A549 (cell line): Measurements from ENCODE around the gene DCAF15.
A peak's percentile ranks its signal among the peaks of the same experiment; 100 is the strongest.

Experiments used
- CBX8 ChIP-seq: fragments of 200-600 bp; sonication (generic); IDR thresholded peaks from 2 replicates; pipeline ENCODE4 v1.6.1; 2016
- CHD4 ChIP-seq: fragments of 200-600 bp; sonication (generic); IDR thresholded peaks from 2 replicates; pipeline ENCODE4 v1.6.1; 2016; ENCODE audit warnings: antibody characterized with exemption, mild to moderate bottlenecking, borderline replicate concordance
- ELK1 ChIP-seq: fragments of 150-350 bp; IDR thresholded peaks from 2 replicates; pipeline ENCODE4 v1.6.1; 2014; ENCODE audit warnings: low read depth, mild to moderate bottlenecking, low read length
- MAZ ChIP-seq: fragments of 150-350 bp; IDR thresholded peaks from 2 replicates; pipeline ENCODE4 v1.6.1; 2014; ENCODE audit warnings: antibody characterized with exemption, low read depth, low read length, borderline replicate concordance
- MYC ChIP-seq: IDR thresholded peaks from 2 replicates; pipeline ENCODE4 v1.6.1; 2012; ENCODE audit warnings: mild to moderate bottlenecking, inconsistent platforms, low read length, improper control_type of control experiment, borderline replicate concordance
- NR3C1 ChIP-seq: fragments of >200 bp; sonication (Bioruptor Twin); formaldehyde crosslinking; IDR thresholded peaks from 3 replicates; pipeline ENCODE4 v1.6.1; 2017
- POLR2A ChIP-seq: IDR thresholded peaks from 2 replicates; pipeline ENCODE4 v1.6.1; 2012; ENCODE audit warnings: mild to moderate bottlenecking, low read length
- RFX5 ChIP-seq: fragments of 450-650 bp; IDR thresholded peaks from 2 replicates; pipeline ENCODE4 v1.7.1; 2014; ENCODE audit warnings: antibody characterized with exemption, mild to moderate bottlenecking, moderate library complexity
- TF ChIP-seq, protein P1 (sequence below): IDR thresholded peaks from 2 replicates; pipeline ENCODE4 v1.6.1; 2012
- TF ChIP-seq, protein P2 (sequence below): fragments of 250-450 bp; sonication (Bioruptor Pico); IDR thresholded peaks from 2 replicates; pipeline ENCODE4 v1.5.0; 2021; ENCODE audit warnings: mild to moderate bottlenecking, moderate library complexity, borderline replicate concordance
- TF ChIP-seq, protein P3 (sequence below): fragments of >200 bp; sonication (Bioruptor Twin); formaldehyde crosslinking; IDR thresholded peaks from 3 replicates; pipeline ENCODE4 v1.5.1; 2016

GRCh38 chr19:14005349-14006084 lies 53.2 kb downstream of the DCAF15 start:
- TF ChIP-seq, protein P1, sequence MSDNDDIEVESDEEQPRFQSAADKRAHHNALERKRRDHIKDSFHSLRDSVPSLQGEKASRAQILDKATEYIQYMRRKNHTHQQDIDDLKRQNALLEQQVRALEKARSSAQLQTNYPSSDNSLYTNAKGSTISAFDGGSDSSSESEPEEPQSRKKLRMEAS = 0 out of 2 replicates have a peak, but pooled peaks have one; percentile 15
- no peak for TF ChIP-seq RFX5
- peak; percentile 99 for TF ChIP-seq CHD4
- TF ChIP-seq, protein P2, sequence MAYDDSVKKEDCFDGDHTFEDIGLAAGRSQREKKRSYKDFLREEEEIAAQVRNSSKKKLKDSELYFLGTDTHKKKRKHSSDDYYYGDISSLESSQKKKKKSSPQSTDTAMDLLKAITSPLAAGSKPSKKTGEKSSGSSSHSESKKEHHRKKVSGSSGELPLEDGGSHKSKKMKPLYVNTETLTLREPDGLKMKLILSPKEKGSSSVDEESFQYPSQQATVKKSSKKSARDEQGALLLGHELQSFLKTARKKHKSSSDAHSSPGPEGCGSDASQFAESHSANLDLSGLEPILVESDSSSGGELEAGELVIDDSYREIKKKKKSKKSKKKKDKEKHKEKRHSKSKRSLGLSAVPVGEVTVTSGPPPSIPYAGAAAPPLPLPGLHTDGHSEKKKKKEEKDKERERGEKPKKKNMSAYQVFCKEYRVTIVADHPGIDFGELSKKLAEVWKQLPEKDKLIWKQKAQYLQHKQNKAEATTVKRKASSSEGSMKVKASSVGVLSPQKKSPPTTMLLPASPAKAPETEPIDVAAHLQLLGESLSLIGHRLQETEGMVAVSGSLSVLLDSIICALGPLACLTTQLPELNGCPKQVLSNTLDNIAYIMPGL = no peak
- TF ChIP-seq, protein P3, sequence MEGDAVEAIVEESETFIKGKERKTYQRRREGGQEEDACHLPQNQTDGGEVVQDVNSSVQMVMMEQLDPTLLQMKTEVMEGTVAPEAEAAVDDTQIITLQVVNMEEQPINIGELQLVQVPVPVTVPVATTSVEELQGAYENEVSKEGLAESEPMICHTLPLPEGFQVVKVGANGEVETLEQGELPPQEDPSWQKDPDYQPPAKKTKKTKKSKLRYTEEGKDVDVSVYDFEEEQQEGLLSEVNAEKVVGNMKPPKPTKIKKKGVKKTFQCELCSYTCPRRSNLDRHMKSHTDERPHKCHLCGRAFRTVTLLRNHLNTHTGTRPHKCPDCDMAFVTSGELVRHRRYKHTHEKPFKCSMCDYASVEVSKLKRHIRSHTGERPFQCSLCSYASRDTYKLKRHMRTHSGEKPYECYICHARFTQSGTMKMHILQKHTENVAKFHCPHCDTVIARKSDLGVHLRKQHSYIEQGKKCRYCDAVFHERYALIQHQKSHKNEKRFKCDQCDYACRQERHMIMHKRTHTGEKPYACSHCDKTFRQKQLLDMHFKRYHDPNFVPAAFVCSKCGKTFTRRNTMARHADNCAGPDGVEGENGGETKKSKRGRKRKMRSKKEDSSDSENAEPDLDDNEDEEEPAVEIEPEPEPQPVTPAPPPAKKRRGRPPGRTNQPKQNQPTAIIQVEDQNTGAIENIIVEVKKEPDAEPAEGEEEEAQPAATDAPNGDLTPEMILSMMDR = no peak
- no peak for TF ChIP-seq MYC
- TF ChIP-seq MAZ = no peak
- no peak for TF ChIP-seq ELK1
- no peak for TF ChIP-seq POLR2A
- TF ChIP-seq CBX8 = no peak
- no peak for TF ChIP-seq NR3C1
